Measurements from ENCODE around the gene KCNIP1. TPM values are rescaled to one million over a fixed set of nuclear protein-coding genes. Genes with fewer than 3 reads are reported as not detected.
A peak's percentile ranks its signal among the peaks of the same experiment; 100 is the strongest.

KCNIP1 gene
- total and polyA plus RNA-seq, 2 of the 8 experiments (the other 6 are each of a cell fraction or from before 2014, with no cell fraction given): 0.52 to 0.83 TPM

- no peaks in the 10 kb centered on the region for H3K79me1 ChIP-seq (ENCODE audit: low read depth, low read length)
- DNase-seq (ENCODE audit: low read depth in 1 of 2, low spot score in 2 of 2): no peak
Measured at GRCh38 chr5:170627271-170627670, 123.5 kb downstream of the KCNIP1 start.

More at GRCh38 chr5:170627271-170627670, 123.5 kb downstream of the KCNIP1 start:
- Histone ChIP-seq H4K91ac (replicated peaks; ENCODE audit: insufficient read length, low read length) (no peak overlapping the region), H3K36me3 (ENCODE audit: control insufficient read depth in 2 of 4, insufficient read depth in 4 of 4, low read length in 3 of 4) (no peaks in the 10 kb centered on the region), H3K18ac (ENCODE audit: extremely low read depth, low read length) (no peak overlapping the region), H3K79me2 (ENCODE audit: control insufficient read depth in 1 of 2, insufficient read depth in 2 of 2, low read length in 2 of 2) (no peaks in the 10 kb centered on the region), H4K20me1 (replicated peaks in 1 of 2; ENCODE audit: control insufficient read depth in 1 of 2, insufficient read depth in 2 of 2, low read length in 2 of 2) (peaks cover 0 to 3% of the 10 kb centered on the region in 2 experiments), H3K27me3 (replicated peaks in 1 of 4; ENCODE audit: control insufficient read depth in 3 of 4, extremely low read depth in 1 of 4, insufficient read depth in 3 of 4, low read length in 3 of 4) (no peaks in the 10 kb centered on the region; a peak in 1 of 7 replicates), H3K4ac (replicated peaks; ENCODE audit: insufficient read length, low read depth, low read length) (no peak overlapping the region), H2AK5ac (ENCODE audit: low read depth, low read length) (no peak overlapping the region), H3K9ac (replicated peaks in 1 of 4; ENCODE audit: extremely low read depth in 1 of 4, low read depth in 3 of 4, low read length in 3 of 4) (no peak overlapping the region), H3K4me3 (ENCODE audit: extremely low read depth in 1 of 4, insufficient read depth in 2 of 4, low read depth in 3 of 4, low read length in 4 of 4) (no peak overlapping the region), H4K8ac (ENCODE audit: extremely low read depth, insufficient read depth, low read length) (peak overlapping the region; percentile 29; the same call in 1 of the 2 replicates), H3K23ac (ENCODE audit: insufficient read length) (no peak overlapping the region), H3K4me2 (ENCODE audit: insufficient read depth in 1 of 2, low read depth in 2 of 2, low read length in 2 of 2) (no peak overlapping the region), H3K23me2 (ENCODE audit: low read depth, low read length) (no peaks in the 10 kb centered on the region), H3K4me1 (replicated peaks in 1 of 4; ENCODE audit: control insufficient read depth in 3 of 4, insufficient read depth in 4 of 4, low read length in 3 of 4) (peaks cover 0 to 14% (median 6%) of the 10 kb centered on the region in 4 experiments; a peak in 6 of 7 replicates), H2BK120ac (replicated peaks; ENCODE audit: low read depth, low read length) (no peak overlapping the region), H2BK5ac (ENCODE audit: low read depth, low read length) (no peak overlapping the region), H4K5ac (ENCODE audit: insufficient read length, low read depth, low read length) (no peak overlapping the region), H3K56ac (replicated peaks; ENCODE audit: insufficient read length, low read depth, low read length) (no peak overlapping the region), H2AFZ (ENCODE audit: low read length) (no peak overlapping the region), H3K14ac (ENCODE audit: insufficient read length) (no peak overlapping the region), H2BK15ac (ENCODE audit: low read length) (no peak overlapping the region), H2BK12ac (ENCODE audit: low read depth, low read length) (no peak overlapping the region), H2BK20ac (ENCODE audit: low read length) (no peak overlapping the region), H3K27ac (ENCODE audit: low read depth, low read length) (no peak overlapping the region), H3K9me3 (ENCODE audit: insufficient read depth in 2 of 2, low read depth in 1 of 2, low read length in 1 of 2) (no peaks in the 10 kb centered on the region)
- WGBS, 2 experiments (ENCODE audit: extremely low coverage in 1 of 2, insufficient coverage in 1 of 2, insufficient read length in 1 of 2, insufficient replicate concordance in 2 of 2, low coverage in 1 of 2, low lambda C conversion rate in 2 of 2, missing lambda C conversion rate in 1 of 2): 100% methylated on average over 3 of the region's 3 CpGs; no CpG with 5 or more reads in 1 of the 2 experiments
- ChIA-PET POLR2A (ENCODE audit: partially characterized antibody) (interaction anchor here (0.7 to 1.5 kb wide), 2 partner anchors 16 to 54 kb away, joined by 3 to 4 read pairs; no protein-coding TSS in a partner anchor), CTCF (ENCODE audit: partially characterized antibody) (interaction anchor here (0.7 to 39.4 kb wide), 8 partner anchors 2 to 206 kb away, joined by 3 to 982 read pairs (median 38); no protein-coding TSS in a partner anchor)
- TF ChIP-seq HDAC6 (IDR thresholded peaks at IDR 0.05; ENCODE audit: low read depth, low read length) (no peak), CREB1 (IDR thresholded peaks at IDR 0.05) (no peak), MAX (IDR thresholded peaks at IDR 0.05) (no peak), POLR2A (IDR thresholded peaks at IDR 0.05; ENCODE audit: control extremely low read depth in 1 of 2, low read depth in 2 of 2, low read length in 2 of 2) (no peak), BACH1 (IDR thresholded peaks at IDR 0.05; ENCODE audit: low read length) (no peak), ATF3 (IDR thresholded peaks at IDR 0.05; ENCODE audit: insufficient read depth, low read depth, low read length) (no peak), RAD21 (IDR thresholded peaks at IDR 0.05 in 1 of 2, conservative IDR thresholded peaks at IDR 0.05 in 1 of 2; ENCODE audit: low read depth in 2 of 2, low read length in 2 of 2) (no peak), ASH2L (IDR thresholded peaks at IDR 0.05; ENCODE audit: low read length) (no peak), ZNF274 (IDR thresholded peaks at IDR 0.05; ENCODE audit: borderline replicate concordance, extremely low read depth, low read length) (no peak)
- no peak for FAIRE-seq

All from H1 (cell line).